ELF-1 (cell line): Measurements from ENCODE around the gene EFNA5.

ENCODE experiments used
- DNase-seq: peaks from one replicate; pipeline ENCODE4 v3.0.0-alpha.2; 2016; ENCODE audit warnings: low read depth, low spot score

The EFNA5 gene

DNA sequence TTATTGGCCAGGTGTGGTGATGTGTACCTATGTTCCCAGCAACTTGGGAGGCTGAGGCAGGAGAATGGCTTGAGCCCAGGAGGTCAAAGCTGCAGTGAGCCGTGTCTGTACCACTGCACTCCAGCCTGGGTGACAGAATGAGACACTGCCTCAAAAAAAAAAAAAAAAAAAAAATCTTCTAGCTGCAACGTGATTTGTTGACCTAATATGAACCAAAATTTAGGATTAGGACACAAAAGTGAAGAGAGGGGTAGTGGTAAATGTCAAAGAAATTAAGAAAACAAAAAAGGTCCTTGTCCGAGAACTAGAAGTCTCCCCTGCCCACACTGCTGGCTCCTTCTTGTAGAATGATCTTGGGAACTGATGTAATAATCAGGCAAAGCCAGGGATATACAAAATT is 272.0 kb downstream of the EFNA5 start:
- DNase-seq = no peak

DNA sequence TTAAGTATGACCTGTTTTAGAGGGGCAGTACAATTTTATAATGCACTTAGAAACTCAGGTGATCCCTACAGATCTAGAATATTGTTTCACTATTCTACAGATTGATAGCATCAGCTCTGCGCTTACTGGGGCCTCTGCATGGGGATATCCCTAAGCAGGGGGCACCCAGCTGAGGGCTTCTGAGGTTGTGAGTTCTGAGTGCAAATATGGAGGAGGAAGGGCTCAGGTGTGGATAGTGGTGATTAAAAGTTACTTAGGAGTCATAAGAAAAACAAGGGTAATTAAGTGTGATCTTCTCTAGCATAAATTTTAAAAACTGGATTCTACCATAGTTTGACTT is 274.4 kb downstream of the EFNA5 start:
- DNase-seq = no peak

DNA sequence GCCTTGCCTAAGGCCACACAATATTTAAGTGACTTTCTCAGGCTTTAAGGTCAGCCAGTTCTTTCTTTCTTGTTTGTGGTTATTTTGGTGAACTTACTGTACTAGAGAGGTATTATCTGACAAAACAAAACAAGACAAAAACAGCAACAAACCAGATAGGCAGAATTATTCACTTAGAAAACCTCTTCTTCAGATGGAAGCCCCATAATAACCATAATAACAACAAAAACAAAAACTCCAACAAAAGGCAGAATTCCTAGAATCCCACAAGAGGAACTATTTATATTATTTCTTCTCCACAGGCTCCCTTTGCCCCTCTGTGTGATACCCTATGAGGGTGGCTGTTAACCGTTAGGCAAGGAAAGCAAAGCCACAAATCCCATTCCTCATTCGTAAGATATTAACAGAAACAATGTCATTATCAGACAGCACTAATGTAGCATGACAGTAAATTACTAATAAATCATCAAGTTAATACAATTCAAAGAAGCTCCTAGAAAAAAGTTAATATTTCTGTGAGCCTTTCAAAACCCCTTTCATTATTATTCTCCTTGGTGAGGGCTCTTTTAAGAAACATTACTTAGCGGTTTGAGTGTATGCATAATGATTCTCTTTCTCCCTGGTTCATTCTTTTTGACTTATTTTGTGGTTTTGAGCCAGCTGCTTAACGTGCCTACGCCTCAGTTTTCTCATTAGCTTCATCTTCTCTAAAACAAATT is 274.9 kb downstream of the EFNA5 start:
- no peak for DNase-seq

- DNase-seq = no peak
These were observed 276.9 kb downstream of the EFNA5 start for GRCh38 chr5:107393851-107394250.

- no peak for DNase-seq
These were observed 278.9 kb downstream of the EFNA5 start for GRCh38 chr5:107391787-107392186.

DNA sequence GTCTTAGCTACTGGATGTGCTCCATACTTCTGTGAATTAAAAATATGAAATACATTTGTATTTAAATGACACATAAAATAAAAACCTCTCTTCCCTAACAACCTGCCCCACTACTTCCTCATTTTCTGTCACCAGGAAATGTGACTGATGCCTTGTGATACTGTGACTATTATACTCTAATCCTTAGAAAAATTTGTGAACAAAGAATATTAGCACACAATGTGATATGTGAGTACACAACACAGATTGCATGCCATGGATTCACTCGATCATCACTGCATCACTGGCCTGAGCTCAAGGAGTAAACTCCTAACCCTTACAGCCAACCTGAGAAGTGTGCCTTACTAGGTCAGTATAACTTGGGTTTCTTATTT is 281.0 kb downstream of the EFNA5 start:
- DNase-seq = no peak

GRCh38 chr5:107389130-107389774 is 281.5 kb downstream of the EFNA5 start:
- no peak for DNase-seq

DNA sequence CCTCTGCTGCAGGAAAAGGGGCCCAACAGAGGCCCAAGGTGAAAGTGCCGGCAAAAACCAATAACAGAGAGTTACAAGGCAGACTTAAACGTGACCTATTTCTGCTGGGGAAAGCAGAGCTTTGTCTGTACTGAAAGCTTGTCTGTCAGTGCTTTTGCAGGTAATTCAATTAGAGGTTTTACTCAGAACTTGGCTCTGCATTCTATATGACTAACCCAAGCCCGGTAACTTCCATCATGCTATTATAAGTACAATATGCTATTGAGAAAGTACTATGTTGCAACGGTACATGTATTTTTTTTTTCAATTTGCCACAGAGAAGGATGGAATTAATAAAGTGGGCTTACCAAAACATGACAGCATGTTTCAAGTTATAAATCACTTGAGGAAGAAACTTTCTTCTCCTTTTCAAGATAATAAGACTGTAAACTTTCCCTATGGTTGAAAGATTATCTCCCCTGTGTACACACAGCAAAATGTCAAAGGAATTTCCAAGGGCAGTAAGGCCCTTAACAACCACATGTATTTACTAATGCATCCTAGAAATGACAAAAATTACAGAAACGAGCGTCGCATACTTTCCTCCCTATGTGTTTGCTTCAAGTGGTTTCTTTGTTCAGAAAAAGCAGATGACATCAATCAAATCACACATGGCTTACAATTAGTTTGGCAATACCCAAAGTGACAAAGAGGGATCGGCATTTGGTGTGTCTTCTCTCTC is 282.4 kb downstream of the EFNA5 start:
- DNase-seq = no peak

DNA sequence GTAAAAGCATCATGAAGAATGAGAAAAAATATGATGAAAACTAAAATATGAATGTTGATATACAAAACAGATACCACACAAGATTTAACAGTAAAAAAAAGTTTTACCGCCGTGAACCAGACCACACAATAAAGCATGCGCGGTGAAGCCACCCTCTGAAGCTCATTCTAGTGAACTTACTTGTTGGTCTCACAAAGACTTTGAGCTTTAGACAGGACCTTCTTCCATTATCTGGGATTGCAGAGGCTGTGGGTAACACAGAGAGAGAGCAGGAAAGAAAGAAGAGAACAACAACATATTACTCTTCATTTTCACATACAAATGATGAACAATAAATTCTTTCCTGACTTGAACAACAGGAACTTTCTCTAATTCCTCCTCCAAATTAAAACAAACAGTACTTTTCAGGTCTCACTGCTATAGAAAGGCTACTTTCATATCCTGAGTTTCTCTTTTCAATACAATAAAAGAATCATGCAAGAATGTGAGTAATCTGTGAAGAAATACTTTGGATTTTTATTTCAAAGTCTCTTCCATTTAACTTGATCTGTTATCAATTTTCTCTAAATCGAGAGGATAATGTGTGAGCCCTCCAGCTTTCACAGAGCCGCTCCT is 283.1 kb downstream of the EFNA5 start:
- no peak for DNase-seq

- no peak for DNase-seq
These were observed 285.0 kb downstream of the EFNA5 start for GRCh38 chr5:107385708-107386107.

DNA sequence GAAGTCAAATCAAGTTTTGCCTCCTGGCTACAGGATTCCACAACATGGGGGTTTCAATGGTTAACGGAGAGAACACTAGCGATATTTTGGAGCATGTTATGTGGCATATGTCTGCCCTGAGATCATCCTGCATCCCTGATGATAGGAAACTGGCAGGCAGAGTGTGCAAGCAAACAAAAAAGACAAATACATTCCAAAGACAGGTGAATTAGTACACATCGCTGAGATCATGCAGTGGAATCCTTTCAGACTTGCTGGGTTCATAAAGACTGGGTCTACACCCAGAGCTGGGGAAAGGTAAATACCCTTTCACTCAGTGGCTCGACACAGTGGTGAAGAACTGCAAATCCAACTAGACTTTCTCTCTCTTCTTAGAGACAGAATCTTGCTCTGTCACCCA is 286.5 kb downstream of the EFNA5 start:
- DNase-seq = no peak

DNA sequence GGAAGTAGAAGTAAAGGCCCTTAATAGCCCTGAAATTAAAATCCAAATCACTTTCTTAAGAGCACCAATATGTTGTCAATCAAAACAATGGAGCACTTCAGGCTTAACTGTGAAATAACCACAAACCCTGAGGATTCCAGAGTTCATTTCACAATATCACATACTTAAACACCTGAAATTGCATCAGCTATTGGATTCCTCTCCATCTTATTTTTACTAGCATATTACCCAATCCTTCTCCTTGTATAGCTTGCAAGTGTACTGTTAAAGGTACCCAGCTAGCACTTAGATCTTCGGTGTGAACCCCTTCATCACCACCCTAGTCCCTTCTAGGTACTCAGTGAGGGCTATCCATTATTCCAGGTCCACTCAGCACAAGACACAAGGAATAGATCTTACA is 287.3 kb downstream of the EFNA5 start:
- no peak for DNase-seq

- no peak for DNase-seq
These were observed 289.4 kb downstream of the EFNA5 start for GRCh38 chr5:107381189-107381856.

GRCh38 chr5:107380654-107381053 is 290.1 kb downstream of the EFNA5 start:
- DNase-seq = no peak

GRCh38 chr5:107378218-107378899 is 292.4 kb downstream of the EFNA5 start:
- DNase-seq = no peak

- no peak for DNase-seq
These were observed 293.5 kb downstream of the EFNA5 start for GRCh38 chr5:107377277-107377609.

DNA sequence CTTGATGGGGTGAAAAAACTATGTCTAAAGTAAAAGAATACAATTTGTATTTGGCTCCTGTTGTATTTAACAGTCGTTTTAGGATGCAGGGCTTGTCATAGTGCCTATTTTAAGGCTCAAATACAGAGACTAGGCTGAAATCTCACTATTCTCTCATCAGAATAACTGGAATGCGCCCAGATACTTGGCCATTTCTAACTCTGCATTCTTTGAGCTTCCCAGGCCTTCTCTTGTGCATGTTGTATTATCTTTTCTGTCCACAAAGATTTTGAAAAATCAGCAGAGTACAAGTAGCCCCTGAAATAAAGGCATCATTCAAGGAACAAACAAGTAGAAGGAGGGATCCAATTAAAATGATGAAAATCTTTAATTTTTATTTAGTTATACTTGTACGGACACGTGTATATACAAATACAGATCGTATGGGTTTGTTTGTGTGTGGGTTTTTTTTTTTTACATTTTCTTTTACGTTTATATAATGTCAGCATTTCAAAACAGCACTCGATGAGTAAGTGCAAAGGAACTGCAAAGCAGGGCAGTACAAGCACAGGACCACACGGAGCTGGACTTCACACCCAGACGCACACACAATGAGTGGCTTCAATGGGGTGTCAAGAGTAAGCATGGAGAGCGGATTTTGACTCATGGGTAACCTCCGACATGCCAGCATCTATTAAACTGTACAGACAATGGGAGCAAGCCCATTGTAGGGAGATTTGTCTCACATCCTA is 294.0 kb downstream of the EFNA5 start:
- no peak for DNase-seq

GRCh38 chr5:107373549-107374263 is 297.0 kb downstream of the EFNA5 start:
- no peak for DNase-seq

- DNase-seq = no peak
These were observed 297.9 kb downstream of the EFNA5 start for GRCh38 chr5:107372723-107373450.
